SW 1271 (cell line): Measurements from ENCODE around the gene SPECC1L.

Experiments used
- DNase-seq, 2 experiments: peaks; one replicate each; lab custom pipeline; 2025; lab: John Stamatoyannopoulos, UW

SPECC1L gene

DNA sequence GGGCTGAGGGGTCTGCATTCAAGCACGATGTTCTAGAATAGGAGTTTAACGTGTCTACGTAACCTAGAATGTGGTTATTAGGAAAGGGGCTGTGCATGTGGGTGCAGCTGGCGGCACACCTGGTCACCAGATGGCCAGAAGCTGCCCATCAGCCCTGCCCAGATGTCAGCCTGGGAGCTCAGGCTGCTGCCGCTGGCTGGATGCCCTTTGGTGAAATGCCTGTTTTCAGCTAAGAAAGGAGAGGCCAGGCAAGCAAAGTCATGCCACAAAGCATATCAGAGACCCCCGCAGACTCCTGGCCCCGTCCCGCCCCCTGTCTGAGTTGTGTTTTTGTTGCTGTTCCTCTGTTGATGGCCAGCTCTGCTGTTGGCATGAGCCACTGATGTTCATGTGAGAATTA, 145.5 kb downstream of the SPECC1L start:
- no peak for DNase-seq

DNA sequence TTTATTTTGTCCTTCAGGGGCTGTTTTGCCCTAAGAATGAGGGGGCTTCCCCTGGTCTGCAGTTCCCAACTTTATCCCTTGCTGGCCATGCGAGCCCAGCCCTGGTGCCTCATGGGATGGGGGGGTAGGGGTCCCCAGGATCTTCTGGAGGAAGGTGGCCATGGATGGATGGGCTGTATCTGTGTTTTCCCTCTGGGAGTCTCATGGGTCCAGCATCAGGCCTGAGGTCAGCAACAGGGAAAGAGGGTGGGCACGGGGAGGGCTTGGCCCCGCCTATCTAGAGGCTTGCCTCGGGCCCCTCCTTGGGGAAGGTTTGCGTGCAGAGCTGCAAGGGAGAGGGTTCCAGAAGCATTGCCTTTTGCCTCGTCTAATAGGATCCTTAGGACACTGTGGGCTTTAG, 146.0 kb downstream of the SPECC1L start:
- DNase-seq, result no peak

DNA sequence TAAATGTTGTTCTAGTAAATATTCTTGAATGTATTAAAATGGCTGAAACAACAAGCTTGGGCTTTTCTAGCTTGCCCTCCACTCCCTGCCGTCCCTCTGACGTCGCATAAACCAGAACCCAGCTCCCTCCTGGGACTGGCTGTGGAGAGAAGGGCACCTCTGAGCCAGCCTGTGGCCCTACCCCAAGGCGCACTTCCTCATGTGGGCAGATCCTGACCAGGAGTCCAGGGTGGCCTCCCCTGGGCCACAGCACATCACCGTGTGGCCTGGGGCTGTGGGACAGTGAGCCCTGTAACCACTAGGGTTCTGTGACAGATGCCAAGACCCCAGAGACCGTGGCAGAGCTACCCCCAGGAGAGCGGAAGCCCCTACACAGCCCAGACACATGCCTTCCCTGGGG, 146.6 kb downstream of the SPECC1L start:
- DNase-seq, result no peak

DNA sequence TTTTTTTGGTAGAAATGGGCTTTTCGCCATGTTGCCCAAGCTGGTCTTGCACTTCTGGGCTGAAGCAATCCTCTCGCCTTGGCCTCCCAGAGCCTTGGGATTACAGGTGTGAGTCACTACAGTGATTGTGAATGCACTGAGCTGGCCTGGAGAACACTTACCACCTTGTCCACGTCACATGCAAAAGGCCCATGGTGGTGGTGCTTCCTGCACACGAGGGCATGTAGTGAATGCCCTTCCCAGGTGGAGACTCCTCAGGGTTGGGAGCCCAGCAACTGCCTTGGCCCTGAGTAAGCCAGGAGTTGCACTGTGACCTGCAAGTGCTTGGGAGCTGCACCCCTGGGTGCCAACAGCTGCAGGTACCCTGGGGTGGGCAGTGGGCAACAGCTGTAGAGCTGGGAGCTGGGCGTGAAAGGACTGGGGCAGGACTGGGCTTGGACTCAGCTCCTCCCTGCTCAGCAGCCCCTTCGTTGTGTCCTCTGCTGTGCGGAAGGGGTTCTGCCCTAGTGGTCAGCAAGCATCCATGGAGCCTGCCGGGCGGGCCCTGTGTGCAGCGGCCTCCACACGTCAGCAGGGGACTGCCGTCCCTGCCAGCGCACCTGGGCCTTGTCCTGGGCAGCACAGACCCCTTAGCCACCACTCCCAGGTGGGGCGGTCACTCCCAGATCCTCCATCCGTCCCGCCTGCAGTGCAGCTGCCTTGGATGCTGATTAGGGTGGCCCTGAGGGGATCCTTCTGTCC, 147.4 kb downstream of the SPECC1L start:
- DNase-seq, result no peak

DNA sequence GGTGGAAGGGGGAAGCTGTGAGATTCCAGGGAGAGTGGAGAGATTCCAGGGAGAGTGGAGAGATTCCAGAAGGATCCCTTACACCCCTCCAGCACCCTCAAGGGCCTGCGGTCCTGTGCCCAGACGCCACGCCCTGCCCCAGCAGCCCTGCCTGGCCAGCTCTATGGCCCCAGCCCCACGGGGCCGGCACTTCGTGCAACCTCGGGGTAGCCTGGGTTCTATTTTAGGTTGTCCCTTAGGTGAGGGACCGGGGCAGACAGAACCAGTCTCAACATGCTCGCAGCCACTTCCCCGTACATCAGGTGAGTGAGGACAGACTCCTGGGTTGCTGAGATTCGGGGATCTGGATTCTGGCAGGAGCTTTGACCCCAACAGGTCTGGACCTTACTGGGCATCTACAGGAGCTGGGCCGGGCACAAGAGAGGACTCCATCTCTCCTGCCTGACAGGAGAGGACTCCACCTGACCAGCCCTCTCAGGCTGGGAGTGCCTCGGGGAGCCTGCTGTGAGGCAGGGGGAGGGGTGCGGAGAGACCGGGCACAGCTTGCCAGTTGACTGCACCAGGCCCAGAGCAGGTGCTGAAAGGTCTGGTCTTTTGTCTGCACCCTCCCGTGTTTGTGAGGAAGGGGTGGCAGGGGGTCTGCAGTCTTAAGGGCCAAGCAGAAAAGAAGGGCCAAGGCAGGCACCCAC, 148.3 kb downstream of the SPECC1L start:
- no peak for DNase-seq

DNA sequence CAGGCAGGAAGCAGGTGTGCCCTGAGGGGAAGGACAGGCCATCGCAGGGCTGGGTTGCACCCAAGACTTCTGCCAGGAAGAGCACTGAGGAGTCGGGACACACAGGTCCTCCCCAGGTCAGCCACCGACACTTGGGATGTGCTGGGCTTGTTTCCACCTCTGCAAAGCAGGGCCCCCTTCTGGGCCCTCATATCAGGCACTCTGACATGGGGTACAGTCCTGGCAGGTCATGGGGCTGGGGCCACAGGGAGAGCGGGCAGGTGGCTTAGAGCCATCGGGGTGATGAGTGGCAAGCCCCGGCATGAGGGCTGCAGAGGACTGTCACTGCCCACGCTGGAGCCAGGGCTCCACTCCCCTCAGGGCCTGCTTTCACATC, 148.8 kb downstream of the SPECC1L start:
- no peak for DNase-seq

DNA sequence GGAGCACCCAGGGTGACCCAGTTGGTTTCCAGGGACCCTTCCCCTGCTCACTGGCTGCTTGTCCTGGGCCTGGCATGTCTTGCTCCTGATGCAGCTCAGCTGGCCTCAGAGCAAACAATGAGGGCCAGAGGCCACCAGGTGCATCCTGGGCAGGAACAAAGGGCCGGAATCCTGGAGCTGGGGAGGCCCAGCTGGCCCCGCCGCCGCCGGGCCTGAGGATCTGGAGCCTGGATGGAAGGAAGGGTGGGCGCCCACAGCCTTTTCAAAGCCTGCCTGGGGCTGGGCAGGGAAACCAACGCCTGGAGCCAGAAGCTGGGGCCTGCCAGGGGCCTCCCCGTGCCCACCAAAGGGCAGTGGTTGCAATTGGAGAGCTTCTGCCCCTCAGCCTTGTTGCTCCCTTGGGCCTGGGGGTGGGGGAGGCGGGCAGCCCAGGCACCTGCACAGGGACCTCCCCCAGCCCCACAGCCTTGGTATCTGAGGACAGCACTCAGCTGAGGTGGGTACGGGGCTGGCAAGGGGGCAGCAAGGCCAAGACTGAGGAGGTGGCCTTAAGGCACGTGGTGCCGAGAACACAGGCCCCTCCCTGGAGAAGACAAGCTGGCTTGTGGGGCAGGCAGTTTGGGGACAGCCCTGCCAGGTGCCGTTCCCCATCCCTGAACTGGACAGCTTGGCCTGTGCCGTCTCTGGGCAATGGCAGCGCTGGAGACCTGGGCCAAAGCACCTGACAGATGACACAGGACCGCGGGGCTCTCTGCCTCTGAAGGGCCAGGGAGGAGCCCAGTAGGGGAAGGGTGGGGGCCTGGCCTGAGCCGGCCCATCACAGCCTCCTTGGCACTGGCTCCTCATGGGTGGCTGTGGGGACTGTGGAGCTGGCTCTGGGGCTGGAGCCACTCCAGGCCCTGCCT, 149.7 kb downstream of the SPECC1L start:
- no peak for DNase-seq

DNA sequence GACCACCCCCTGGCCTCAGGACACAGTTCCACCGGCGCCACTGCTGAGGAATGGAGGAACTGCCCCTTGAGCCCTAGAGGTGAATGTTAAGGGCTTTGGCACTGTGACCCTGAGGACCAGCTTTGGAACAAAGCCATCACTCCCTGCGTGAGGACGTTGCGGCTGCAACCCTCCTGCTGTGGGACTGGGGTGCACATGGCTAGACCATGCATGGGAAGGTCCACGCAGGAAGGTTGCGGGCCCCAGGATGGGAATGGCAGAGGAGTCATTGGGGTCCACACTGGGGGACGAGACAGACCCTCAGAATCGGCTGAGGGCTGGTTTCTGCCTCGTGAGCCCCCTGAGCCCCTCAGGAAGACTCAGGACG, 150.3 kb downstream of the SPECC1L start:
- DNase-seq, result no peak

DNA sequence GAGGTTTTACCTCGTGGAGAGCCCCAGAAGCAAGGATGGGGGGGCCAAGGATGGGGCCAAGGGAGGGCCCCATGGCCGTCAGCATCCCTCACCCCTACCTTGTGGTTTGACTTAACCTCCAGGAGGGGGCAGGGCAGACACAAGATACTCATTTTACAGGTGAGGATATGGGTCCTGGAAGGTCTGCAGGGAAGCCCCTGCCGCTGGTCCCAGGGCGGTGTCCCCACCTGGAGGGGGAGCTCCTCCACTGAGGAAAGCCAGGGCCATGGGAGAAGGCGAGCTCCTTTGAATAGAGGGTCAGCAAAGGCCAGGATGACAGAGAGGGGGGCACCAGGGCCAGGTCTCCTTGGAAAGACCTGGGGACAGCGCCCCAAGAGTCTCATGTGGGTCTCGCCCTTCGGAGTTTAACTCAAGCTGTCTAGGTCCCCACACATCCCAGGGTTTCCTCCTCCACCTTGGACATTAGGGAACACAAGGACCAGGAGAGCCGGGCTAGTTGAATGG, 150.8 kb downstream of the SPECC1L start:
- no peak for DNase-seq

DNA sequence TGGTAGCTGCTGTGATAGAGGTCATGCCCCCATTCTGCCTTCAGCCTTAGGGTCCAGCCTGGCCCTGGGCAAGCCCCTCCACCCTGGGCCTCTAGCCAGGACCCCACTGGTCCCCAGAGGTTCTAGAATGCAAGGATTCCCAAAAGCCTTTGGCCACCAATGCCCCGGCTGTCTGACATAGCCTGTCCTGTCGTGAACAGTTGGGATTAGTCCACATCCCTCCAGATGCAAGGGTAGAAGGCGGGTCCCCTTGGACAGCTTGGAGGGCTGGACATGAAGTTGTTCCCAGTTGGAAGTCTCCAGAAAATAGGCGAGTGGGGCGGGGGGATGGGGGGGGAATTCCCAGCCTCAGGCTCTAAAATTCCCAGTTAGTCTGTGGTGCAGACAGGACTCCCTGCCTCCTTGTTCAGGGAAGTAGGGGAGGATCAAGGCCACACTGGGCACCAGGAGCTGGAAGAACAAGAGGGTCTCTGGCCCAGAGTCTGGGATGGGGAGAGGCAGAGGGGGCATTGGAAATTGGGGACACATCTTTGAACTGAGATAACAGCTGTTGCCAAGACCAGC, 151.6 kb downstream of the SPECC1L start:
- no peak for DNase-seq

DNA sequence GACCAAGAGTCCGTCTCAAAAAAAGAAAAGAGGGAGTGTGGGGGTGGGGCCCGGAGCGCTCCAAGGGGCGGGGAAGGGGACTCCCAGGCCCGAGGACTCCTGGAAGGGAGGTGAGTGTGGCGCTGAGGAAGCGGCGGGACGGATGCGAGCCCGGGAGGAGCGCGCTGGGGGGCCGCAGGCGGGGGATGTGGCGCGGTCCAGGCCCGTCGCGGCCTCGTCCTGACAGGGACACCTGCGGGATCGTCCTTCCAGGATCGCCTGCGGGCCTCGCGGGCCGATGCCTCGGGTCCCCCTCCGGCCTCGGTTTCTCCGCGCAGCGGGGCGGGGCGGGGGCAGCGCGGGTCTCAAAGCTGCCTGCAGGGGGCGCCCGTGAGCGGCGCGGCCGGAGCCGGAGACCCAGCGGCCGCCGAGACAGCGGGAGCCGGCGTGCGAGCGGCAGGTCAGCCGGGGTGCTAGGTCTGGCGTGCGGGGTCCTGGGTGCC, 152.9 kb downstream of the SPECC1L start:
- no peak for DNase-seq

DNA sequence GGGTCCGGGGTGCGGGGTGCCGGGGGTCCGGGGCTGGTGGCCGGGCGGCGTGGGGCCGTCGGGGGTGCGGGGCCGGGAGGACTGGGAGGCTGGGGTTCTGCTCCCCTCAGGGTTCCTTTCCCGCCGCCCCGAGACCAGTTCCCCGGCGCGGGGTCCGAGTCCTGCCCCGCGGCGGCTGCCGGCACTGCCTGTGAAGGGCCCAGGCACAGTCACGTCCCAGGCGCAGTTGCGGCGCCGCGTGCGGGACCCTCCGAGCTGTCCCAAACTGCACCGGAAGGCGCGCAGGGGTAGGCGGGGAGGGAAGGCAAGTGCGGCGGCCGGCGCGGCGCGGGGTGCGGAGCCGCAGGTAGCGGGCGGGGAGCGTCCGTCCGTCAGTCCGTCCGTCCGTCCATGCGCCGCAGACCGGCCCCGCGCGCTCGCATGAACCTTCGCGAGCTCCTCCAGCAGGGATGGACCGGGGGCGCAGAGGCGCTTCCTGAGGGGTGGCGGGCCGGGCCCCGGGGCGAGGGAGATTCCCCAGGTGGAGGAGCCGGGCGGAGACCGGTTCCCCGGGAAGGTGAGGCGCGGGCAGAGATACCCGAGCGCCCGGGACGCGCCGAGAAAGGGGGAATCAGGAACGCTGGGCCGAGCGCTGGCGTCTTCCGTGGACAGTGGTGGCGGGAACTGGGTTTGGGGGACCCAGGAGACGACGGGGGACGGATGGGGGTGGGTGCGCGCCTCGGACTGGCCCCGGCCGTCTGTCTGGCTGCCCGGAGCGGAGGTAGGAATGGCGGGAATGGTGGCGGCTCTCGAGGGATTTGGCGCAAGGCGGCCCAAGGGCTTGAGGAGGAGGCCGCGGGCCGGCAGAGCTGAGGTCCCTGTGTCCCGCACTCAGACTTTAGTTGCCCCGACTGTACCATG, 153.6 kb downstream of the SPECC1L start:
- DNase-seq, result no peak

DNA sequence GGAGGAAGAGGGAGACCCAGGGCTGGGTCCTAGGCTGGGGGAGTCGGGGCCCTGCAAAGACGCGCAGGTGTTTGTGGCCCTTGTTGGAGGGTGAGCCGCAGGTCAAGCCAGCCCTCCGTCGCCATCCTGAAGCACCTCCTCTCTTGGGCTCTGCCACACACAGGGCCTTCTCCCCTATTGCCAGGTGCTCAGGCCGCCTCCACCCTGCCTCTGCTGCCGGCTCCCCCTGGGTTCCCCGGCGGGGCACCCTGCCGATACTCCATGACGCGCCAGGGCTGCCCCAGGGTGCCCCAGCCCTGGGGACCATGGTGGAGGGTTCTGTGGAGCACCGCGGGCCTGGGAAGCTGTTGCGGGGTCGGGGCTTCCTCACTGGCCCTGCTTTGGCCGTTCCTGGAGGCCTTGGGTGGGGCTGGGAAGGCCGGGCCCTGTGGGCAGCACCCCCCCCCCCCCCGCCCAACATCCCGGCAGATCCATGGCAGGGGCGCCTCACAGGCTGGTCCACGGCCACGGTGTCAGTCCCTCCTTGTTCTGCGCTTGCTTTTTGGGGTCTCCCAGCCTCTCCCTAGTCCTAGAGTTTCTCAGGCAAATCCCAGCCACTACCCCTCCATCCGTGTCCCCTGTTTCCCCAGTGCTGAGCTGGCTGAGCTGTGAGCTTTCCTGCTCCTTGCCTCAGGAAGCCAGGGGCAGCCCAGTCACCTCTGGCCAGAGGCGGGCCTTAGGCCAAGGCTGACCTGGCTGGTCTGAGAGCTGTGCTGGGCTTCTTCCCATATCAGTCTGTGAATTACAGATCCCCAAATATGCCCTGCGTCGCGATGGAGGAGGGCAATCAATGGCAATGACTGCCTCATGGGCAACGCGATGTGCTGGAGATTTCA, 154.5 kb downstream of the SPECC1L start:
- DNase-seq, result no peak

DNA sequence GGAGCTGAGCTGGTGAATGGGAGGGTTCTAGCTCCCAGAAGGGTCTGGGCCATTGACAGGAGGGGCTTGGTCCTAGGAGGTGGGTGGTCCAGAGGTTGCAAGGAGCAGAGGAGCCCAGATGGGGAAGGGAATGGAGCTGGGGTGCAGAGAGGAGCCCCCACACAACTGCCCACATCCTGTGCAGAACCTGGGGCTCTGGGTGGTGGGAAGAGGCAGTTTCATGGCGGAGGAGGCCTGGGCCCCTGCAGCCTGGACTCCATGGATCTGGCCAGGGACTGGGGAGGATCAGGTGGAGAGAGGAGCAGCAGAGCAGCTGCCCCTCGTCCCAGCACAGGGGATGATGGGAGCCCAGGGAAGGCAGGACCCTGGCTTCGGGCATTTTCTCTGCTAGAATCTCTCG, 155.8 kb downstream of the SPECC1L start:
- no peak for DNase-seq

DNA sequence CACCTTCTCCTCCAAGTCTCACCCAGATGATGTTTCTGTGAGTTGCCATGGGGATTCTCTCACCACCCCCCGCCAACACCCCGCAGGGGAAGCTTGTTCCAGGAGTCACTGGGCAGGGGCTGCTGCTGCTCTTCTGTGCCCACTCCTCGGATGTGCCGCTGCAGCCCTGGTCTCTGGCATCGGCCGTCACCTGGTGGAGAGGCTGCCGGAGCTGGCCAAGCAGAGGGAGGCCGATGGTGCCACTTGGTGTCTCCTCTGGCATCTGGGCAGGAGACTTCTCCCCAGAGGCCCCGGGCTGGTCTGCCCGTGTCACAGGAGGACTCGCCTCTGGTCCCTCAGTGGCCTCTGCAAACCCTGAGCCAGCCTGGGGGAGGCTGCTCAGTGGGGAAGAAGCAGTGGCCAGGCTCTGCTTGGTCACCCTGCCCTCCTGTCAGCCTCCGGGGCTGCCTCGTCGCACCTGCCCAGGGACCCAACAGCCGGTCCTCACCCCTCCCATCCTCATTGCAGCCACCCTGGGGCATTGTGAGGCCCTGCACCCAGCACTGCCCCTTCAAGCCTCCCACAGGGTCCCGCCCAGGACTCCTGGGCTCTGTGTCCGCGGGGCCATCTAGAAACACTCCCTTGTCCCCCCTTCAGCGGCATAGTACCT, 156.3 kb downstream of the SPECC1L start:
- DNase-seq, result no peak

DNA sequence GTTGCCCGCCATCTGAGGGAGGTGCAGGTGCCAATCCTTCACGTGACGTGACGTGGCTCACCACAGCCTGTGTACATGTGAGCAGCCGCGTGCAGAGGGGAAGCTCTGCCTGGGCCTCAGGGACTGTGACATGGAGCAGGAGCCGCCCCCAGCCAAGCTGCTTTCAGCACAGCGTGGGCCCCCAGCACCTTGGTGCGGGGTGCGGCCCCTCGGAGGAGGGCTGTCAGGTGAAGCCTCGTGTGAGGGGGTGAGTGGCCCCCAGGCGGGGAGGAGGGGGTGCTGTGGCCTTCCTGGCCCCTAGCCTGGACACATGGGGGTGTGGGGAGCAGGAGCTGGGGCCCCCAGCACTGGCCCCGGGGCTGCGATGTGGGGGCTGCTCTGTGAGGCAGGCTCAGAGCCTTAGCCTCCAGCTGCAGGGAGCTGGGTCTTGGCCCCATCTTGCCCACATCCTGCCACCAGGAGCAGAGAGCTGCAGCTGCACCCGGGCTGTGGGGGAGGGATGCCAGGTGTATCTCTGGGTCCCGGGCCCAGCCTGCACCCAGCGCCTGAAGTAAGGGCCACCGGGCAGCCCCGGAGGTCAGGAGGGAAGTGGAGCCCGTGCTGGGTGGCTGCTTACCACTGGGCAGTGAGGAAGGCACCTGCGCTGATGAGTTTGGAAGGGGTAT, 157.0 kb downstream of the SPECC1L start, which contains the start of gene ADORA2A:
Gene ADORA2A (plus strand): TSS at position 100 of the 665 bp plus-strand sequence. CDS start 5,806 bp downstream, outside the sequence.
- DNase-seq, result no peak

DNA sequence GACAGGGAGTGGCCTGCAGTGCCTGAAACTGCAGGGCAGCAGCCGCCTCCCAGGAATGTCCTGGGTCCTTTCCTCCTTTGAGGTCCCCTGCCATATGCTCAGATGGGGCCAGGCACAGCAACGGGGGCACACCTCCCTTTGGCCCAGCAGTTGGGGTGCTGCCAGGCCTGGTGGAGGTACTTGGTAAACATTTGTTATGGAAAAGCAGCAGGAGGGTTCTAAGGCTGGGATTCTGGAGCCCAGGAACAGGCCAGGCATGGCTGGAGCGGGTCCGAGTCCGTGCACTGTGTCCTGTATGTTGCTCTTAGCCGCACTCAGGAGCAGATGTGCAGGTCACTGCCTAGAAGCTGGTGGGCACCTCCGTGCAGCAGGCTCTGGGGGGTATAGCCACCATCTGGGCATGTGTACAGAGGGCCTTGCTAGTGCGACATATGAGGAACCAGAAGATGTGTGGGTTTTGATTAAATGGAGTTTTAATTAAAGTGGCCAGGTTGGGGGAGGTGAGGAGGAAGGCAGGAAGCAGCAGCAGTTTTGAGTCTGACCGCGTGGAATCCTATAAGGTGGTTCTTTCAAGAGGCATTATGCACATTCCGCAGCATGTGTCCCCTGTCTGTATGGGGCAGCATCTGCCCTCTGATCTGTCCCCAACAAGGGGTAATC, 158.2 kb downstream of the SPECC1L start:
- no peak for DNase-seq
